SJCRH30 (cell line): ENCODE results near the gene GIT1. TPM values are rescaled to one million over a fixed set of nuclear protein-coding genes. Genes with fewer than 3 reads are reported as not detected.

Experiments
- total RNA-seq: library from RNA; depleted of rRNA; stranded (reverse); fragments of >200 nt; shearing (Covaris generic); gene quantifications from 2 replicates; pipeline ENCODE4 v1.2.3, GENCODE V29; 2014; rRNA removed

GIT1 gene
- total RNA-seq, 1 experiment from 2014 or later, result 42.6 TPM

Other genes starting within 250 kb of the GIT1 start
- 57.5 and 66.3 TPM in 2 replicates for gene TAOK1, start 199.3 kb downstream of the GIT1 start, total RNA-seq
- gene ABHD15, start 22.6 kb downstream of the GIT1 start, total RNA-seq, result 16.2 and 18.5 TPM in 2 replicates
- 45.0 and 48.0 TPM in 2 replicates for gene TP53I13, start 20.9 kb downstream of the GIT1 start, total RNA-seq
- gene ANKRD13B, start 3.5 kb upstream of the GIT1 start, total RNA-seq, result 18.1 and 19.2 TPM in 2 replicates
- 11.7 and 14.7 TPM in 2 replicates for gene CORO6, start 33.3 kb upstream of the GIT1 start, total RNA-seq